ENCODE measurements around the gene DYNC1LI2. TPM values are rescaled to one million over a fixed set of nuclear protein-coding genes. Genes with fewer than 3 reads are reported as not detected.

Gene DYNC1LI2
- total and polyA plus RNA-seq, 2 of the 8 experiments (the other 6 are each of a cell fraction or from before 2014, with no cell fraction given), result 35.0 to 70.8 TPM

DNA sequence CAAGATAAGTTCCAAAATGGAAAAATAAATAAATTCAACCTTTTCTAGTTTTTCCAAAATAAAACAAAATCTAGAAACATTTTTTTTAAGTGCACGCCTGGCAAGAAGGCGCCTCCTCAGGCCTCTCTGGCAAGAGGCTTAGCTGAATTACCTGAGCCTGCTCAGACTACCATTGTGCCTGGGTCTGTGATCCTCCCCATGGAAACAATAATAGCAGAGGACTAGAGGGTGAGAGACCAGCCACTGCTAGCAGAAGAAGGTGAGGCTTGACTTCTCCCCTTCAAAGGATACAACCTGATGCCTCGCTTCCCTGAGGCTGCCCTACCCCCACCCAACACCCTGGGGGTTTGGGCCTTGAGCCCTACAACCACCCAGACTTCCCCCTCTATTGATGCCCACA, 35.1 kb upstream of the DYNC1LI2 start (continued):
- no peak for TF ChIP-seq KDM5A (IDR thresholded peaks at IDR 0.05; ENCODE audit: low read length)

DNA sequence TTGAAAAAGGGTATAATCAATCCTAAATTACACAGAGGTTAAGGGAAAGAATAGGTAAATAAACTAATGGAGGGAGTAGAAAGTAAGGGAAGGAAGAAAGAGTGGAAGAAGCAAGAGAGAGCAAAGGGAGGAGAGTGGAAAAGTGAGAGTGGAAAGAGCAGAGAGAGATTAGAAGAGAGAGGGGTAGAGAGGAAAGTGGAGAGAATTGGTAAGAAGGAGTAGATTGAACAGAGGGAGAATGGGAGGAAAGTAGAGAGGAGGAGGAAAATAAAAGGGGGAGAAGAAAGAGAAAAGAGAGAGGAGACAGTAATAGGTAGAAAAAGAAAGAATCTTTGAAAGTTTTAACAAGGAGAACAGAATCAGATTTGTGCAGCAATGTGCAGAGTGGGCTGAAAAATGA, 25.0 kb upstream of the DYNC1LI2 start:
- FAIRE-seq, result no peak
- no peak overlapping the region for H3K23ac ChIP-seq (ENCODE audit: insufficient read length)
- no peak overlapping the region for H2BK120ac ChIP-seq (replicated peaks; ENCODE audit: low read depth, low read length)
- no peak overlapping the region for H3K4me3 ChIP-seq (ENCODE audit: extremely low read depth in 1 of 4, insufficient read depth in 2 of 4, low read depth in 3 of 4, low read length in 4 of 4)
- no peak overlapping the region for H3K18ac ChIP-seq (ENCODE audit: extremely low read depth, low read length)
- POLR2A ChIA-PET (ENCODE audit: partially characterized antibody), result interaction anchor here (0.6 kb wide), 1 partner anchor 54 kb away, joined by 3 read pairs; no protein-coding TSS in a partner anchor
- no peaks in the 10 kb centered on the region for H3K79me1 ChIP-seq (ENCODE audit: low read depth, low read length)
- no peak overlapping the region for H3K27ac ChIP-seq (ENCODE audit: low read depth, low read length)
- H2AFZ ChIP-seq (ENCODE audit: low read length), result no peak overlapping the region
- no peak overlapping the region for H4K8ac ChIP-seq (ENCODE audit: extremely low read depth, insufficient read depth, low read length)
- no peak overlapping the region for H2BK15ac ChIP-seq (ENCODE audit: low read length)
- no peak for TF ChIP-seq KDM5A (IDR thresholded peaks at IDR 0.05; ENCODE audit: low read length)
- no peak overlapping the region for H3K4ac ChIP-seq (replicated peaks; ENCODE audit: insufficient read length, low read depth, low read length)
- H4K5ac ChIP-seq (ENCODE audit: insufficient read length, low read depth, low read length), result no peak overlapping the region
- no peak overlapping the region for H2BK12ac ChIP-seq (ENCODE audit: low read depth, low read length)
- no peak overlapping the region for H3K14ac ChIP-seq (ENCODE audit: insufficient read length)
- no peaks in the 10 kb centered on the region for H3K9me3 ChIP-seq (ENCODE audit: insufficient read depth in 2 of 2, low read depth in 1 of 2, low read length in 1 of 2)
- DNase-seq (ENCODE audit: low read depth in 1 of 2, low spot score in 2 of 2), result no peak
- no peaks in the 10 kb centered on the region for H3K36me3 ChIP-seq (ENCODE audit: control insufficient read depth in 2 of 4, insufficient read depth in 4 of 4, low read length in 3 of 4)
- H3K27me3 ChIP-seq (replicated peaks in 1 of 4; ENCODE audit: control insufficient read depth in 3 of 4, extremely low read depth in 1 of 4, insufficient read depth in 3 of 4, low read length in 3 of 4), result no peaks in the 10 kb centered on the region
- no peaks in the 10 kb centered on the region for H3K23me2 ChIP-seq (ENCODE audit: low read depth, low read length)
- no peak overlapping the region for H3K4me2 ChIP-seq (ENCODE audit: insufficient read depth in 1 of 2, low read depth in 2 of 2, low read length in 2 of 2)
- no peak overlapping the region for H3K9ac ChIP-seq (replicated peaks in 1 of 4; ENCODE audit: extremely low read depth in 1 of 4, low read depth in 3 of 4, low read length in 3 of 4)
- H4K91ac ChIP-seq (replicated peaks; ENCODE audit: insufficient read length, low read length), result no peak overlapping the region
- CTCF ChIA-PET (ENCODE audit: partially characterized antibody), result interaction anchor here (0.6 kb wide), 1 partner anchor 74 kb away, joined by 3 read pairs; no protein-coding TSS in a partner anchor
- no peaks in the 10 kb centered on the region for H4K20me1 ChIP-seq (replicated peaks in 1 of 2; ENCODE audit: control insufficient read depth in 1 of 2, insufficient read depth in 2 of 2, low read length in 2 of 2)
- H3K79me2 ChIP-seq (ENCODE audit: control insufficient read depth in 1 of 2, insufficient read depth in 2 of 2, low read length in 2 of 2), result no peaks in the 10 kb centered on the region
- no peak overlapping the region for H2BK20ac ChIP-seq (ENCODE audit: low read length)
- no peak overlapping the region for H2BK5ac ChIP-seq (ENCODE audit: low read depth, low read length)
- no peaks in the 10 kb centered on the region for H3K4me1 ChIP-seq (replicated peaks in 1 of 4; ENCODE audit: control insufficient read depth in 3 of 4, insufficient read depth in 4 of 4, low read length in 3 of 4)
- H3K56ac ChIP-seq (replicated peaks; ENCODE audit: insufficient read length, low read depth, low read length), result no peak overlapping the region
- H2AK5ac ChIP-seq (ENCODE audit: low read depth, low read length), result no peak overlapping the region
